HEK293T (cell line): ENCODE measurements around the gene FOXP4.
A peak's percentile ranks its signal among the peaks of the same experiment; 100 is the strongest.

Source experiments
- CTCF ChIA-PET: fragments of 350-600 bp; formaldehyde crosslinking; extraction: SDS; loops from one replicate; lab custom pipeline; 2021; ENCODE audit warnings: antibody characterized with exemption, inconsistent platforms; lab: Yijun Ruan, JAX
- POLR2A ChIA-PET: fragments of 350-600 bp; formaldehyde crosslinking; extraction: SDS; loops from one replicate; lab custom pipeline; 2020; ENCODE audit warnings: antibody characterized with exemption, inconsistent platforms; lab: Yijun Ruan, JAX
- DNase-seq: peaks from one replicate; pipeline ENCODE4 v3.0.0; 2012; ENCODE audit warnings: mixed read lengths; ENCODE audit errors: extremely low spot score
- ARNT ChIP-seq: fragments of 450-650 bp; IDR thresholded peaks from 2 replicates; pipeline ENCODE4 v1.6.1; 2017; ENCODE audit warnings: mild to moderate bottlenecking
- BHLHE40 ChIP-seq: fragments of 450-650 bp; IDR thresholded peaks from 2 replicates; pipeline ENCODE4 v1.6.1; 2016; ENCODE audit warnings: mild to moderate bottlenecking, moderate library complexity, borderline replicate concordance
- CTBP1 ChIP-seq: fragments of 450-650 bp; IDR thresholded peaks from 2 replicates; pipeline ENCODE4 v1.6.1; 2016; ENCODE audit warnings: borderline replicate concordance
- ELF4 ChIP-seq: fragments of 450-650 bp; IDR thresholded peaks from 2 replicates; pipeline ENCODE4 v1.6.1; 2017; ENCODE audit warnings: antibody characterized with exemption
- FOXA1 ChIP-seq: fragments of 450-650 bp; IDR thresholded peaks from 2 replicates; pipeline ENCODE4 v1.6.1; 2016; ENCODE audit warnings: mild to moderate bottlenecking
- FOXK2 ChIP-seq: fragments of 450-650 bp; IDR thresholded peaks from 2 replicates; pipeline ENCODE4 v1.6.1; 2016; ENCODE audit warnings: mild to moderate bottlenecking
- FOXM1 ChIP-seq: fragments of 450-650 bp; IDR thresholded peaks from 2 replicates; pipeline ENCODE4 v1.6.1; 2017; ENCODE audit warnings: mild to moderate bottlenecking, borderline replicate concordance
- HDGF ChIP-seq: fragments of 450-650 bp; IDR thresholded peaks from 2 replicates; pipeline ENCODE4 v1.6.1; 2017; ENCODE audit warnings: antibody characterized with exemption, borderline replicate concordance
- L3MBTL2 ChIP-seq: fragments of 450-650 bp; conservative IDR thresholded peaks from 2 replicates; pipeline ENCODE4 v1.6.1; 2016; ENCODE audit warnings: mild to moderate bottlenecking
- LEF1 ChIP-seq: fragments of 450-650 bp; IDR thresholded peaks from 2 replicates; pipeline ENCODE4 v1.6.1; 2017; ENCODE audit warnings: mild to moderate bottlenecking, borderline replicate concordance
- NFRKB ChIP-seq: fragments of 450-650 bp; IDR thresholded peaks from 2 replicates; pipeline ENCODE4 v1.6.1; 2016; ENCODE audit warnings: mild to moderate bottlenecking, moderate library complexity
- SP1 ChIP-seq: fragments of 450-650 bp; IDR thresholded peaks from 2 replicates; pipeline ENCODE4 v1.6.1; 2017
- SUZ12 ChIP-seq: fragments of 450-650 bp; IDR thresholded peaks from 2 replicates; pipeline ENCODE4 v1.6.1; 2016; ENCODE audit warnings: mild to moderate bottlenecking
- TARDBP ChIP-seq: fragments of 450-650 bp; IDR thresholded peaks from 2 replicates; pipeline ENCODE4 v1.6.1; 2016
- ZNF384 ChIP-seq: fragments of 450-650 bp; IDR thresholded peaks from 2 replicates; pipeline ENCODE4 v1.6.1; 2016
- TF ChIP-seq, protein P1 (sequence below): fragments of 450-650 bp; IDR thresholded peaks from 2 replicates; pipeline ENCODE4 v1.6.1; 2016

FOXP4 gene, protein sequence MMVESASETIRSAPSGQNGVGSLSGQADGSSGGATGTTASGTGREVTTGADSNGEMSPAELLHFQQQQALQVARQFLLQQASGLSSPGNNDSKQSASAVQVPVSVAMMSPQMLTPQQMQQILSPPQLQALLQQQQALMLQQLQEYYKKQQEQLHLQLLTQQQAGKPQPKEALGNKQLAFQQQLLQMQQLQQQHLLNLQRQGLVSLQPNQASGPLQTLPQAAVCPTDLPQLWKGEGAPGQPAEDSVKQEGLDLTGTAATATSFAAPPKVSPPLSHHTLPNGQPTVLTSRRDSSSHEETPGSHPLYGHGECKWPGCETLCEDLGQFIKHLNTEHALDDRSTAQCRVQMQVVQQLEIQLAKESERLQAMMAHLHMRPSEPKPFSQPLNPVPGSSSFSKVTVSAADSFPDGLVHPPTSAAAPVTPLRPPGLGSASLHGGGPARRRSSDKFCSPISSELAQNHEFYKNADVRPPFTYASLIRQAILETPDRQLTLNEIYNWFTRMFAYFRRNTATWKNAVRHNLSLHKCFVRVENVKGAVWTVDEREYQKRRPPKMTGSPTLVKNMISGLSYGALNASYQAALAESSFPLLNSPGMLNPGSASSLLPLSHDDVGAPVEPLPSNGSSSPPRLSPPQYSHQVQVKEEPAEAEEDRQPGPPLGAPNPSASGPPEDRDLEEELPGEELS

DNA sequence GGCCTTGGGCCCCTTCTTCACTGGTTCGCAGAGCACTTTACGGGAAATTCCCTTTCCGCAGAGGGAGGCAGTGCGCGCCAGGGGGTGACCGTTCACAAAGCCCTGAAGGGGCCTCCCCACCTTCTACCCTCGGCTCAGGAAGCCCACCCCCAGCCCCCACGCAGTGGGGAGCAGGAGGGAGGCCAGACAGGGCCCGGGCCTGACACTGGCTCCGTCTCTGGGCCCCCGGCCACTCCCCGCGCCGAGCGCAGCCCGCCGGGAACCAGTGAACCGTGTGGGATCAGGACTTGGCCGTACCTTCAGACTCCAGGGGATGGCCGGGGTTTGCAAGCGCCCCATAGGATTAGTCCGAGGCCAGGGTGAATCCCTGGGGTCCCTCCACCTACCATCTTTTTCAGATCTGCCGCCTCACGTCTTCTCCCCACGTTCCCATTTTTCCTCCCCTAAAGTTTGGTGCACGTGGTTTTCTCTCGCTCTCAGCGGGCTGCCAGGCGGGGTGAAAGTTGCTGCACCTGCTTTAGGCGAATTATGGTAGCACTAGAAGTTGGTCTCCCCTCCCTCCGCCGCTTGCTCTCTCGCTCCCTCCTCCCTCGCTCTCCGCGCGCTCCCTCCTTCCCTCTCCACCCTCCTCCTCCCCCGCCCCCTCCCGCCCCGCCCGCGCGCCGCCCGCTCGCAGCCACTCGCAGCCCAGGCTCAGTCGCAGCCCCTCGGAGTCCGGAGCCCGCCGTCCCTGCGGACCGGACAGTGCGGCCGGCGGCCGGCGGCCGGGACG is at the start of gene FOXP4:
Gene FOXP4, plus strand, starts transcription at position 679 of the 772 bp plus-strand sequence. CDS start 19,380 bp downstream, outside the sequence.
- DNase-seq: peak; percentile 90
- POLR2A ChIA-PET: no interaction called here
- CTCF ChIA-PET: no interaction called here
- TF ChIP-seq L3MBTL2: peak; percentile 81
- TF ChIP-seq ZNF384: no peak

DNA sequence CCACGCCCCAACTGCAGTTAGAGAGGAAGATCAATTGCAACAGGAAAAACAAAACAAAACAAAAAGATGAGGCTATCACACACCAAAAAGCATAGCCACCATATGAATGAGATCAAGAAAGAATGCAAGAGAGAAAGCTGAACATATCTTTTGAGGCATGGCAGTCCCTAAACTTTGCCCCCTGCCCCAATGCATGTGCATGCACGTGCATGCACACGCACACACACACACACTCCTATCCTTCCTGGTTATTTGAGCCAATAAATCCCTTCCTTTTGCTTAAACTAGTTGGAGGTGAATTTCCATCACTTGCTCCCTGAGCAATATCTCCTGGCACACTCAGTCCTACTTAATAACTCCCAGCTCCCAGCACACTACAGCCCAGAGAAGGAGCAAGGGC is 48.6 kb upstream of the FOXP4 start:
- DNase-seq: no peak
- ChIA-PET POLR2A (no interaction called here), CTCF (interaction anchor here (0.6 kb wide), 1 partner anchor 279 kb away, joined by 6 read pairs; no protein-coding TSS in a partner anchor)
- TF ChIP-seq FOXK2: no peak
- TF ChIP-seq ZNF384: no peak
- no peak for TF ChIP-seq FOXA1
- TF ChIP-seq NFRKB: no peak
- TF ChIP-seq SP1: no peak
- no peak for TF ChIP-seq L3MBTL2
- TF ChIP-seq SUZ12: no peak
- no peak for TF ChIP-seq ELF4
- TF ChIP-seq ARNT: no peak
- TF ChIP-seq, protein P1, sequence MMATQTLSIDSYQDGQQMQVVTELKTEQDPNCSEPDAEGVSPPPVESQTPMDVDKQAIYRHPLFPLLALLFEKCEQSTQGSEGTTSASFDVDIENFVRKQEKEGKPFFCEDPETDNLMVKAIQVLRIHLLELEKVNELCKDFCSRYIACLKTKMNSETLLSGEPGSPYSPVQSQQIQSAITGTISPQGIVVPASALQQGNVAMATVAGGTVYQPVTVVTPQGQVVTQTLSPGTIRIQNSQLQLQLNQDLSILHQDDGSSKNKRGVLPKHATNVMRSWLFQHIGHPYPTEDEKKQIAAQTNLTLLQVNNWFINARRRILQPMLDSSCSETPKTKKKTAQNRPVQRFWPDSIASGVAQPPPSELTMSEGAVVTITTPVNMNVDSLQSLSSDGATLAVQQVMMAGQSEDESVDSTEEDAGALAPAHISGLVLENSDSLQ: no peak
- no peak for TF ChIP-seq LEF1
- TF ChIP-seq BHLHE40: no peak
- TF ChIP-seq TARDBP: no peak
- TF ChIP-seq FOXM1: no peak
- TF ChIP-seq HDGF: no peak
- TF ChIP-seq CTBP1: no peak

DNA sequence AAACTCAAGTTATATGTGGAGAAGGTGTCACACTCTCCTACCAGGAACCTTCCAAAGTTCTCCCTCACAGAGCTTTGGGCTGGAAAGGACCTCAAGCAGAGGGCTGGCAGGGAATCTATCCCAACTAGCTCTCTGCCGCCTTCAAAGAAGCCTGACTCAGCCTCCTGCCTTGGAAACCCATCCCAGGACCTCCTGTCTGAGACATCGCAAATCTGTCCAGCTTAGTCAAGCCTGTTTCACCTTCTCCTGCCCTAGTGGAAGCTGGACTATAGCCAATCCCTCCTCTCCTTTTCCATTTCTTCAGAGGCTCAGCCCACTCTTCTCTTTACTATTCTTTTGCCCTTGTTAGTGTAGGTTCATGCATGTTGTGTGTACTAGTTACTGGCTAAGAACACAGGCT is 48.2 kb upstream of the FOXP4 start:
- CTCF ChIA-PET: no interaction called here
- POLR2A ChIA-PET: no interaction called here
- no peak for DNase-seq
- no peak for TF ChIP-seq FOXM1
- TF ChIP-seq FOXA1: no peak
- no peak for TF ChIP-seq SUZ12
- TF ChIP-seq NFRKB: no peak
- TF ChIP-seq, protein P1: no peak
- TF ChIP-seq SP1: no peak

DNA sequence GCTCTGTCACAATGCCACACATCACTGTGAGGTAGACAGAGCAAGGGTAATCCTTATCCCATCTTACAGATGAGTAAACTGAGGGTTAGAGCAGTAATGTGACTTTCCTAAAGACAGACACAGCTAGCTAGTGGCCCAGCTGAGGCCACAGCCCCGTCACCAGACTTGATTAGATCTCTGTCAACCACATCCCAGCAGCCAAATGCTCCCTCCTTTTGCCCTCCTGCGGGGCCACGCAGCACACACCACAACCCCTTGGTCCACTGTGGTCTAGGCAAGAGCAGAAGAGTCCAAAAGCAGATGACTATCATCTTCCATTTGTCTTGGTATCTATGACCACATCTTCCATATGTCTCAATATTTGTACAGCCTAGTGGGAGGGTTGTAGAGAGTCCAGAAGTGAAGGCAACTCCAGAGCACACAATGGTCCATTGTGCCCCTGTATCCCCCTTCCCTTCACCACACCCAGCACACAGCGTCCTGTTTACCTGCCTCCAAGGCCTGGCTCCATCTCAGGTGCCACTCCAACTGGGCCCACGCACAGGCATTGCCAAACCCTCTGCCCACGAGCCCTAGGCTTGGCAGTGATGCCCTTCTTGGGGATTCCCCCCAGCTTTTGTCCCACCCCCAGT is 47.1 kb upstream of the FOXP4 start:
- ChIA-PET POLR2A (no interaction called here), CTCF (no interaction called here)
- TF ChIP-seq, protein P1: no peak
- no peak for DNase-seq

DNA sequence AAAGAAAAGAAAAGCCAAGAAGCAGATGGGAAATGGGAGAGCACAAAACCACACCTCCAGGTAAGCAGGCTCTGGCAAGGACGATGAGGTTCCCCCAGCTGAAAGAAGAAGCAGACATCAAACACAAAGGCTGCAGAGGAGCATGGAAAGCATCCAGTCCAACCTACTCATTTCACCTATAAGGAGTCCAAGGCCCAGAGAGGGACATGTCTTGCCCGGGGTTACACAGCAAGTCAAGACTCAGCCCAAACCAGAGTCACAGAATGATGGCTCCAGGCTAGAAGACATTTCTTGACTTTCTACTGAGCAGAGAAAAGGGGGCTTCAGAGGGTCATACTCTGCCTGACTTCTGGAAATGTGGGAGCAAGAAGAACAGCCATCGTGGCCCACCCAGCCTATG is 45.6 kb upstream of the FOXP4 start:
- DNase-seq: no peak
- ChIA-PET POLR2A (no interaction called here), CTCF (interaction anchor here (1.3 kb wide), 1 partner anchor 9 kb away, joined by 3 read pairs; no protein-coding TSS in a partner anchor)

More for the DNA sequence above, 45.6 kb upstream of the FOXP4 start:
- TF ChIP-seq SUZ12: no peak
- no peak for TF ChIP-seq SP1
- no peak for TF ChIP-seq ELF4
- no peak for TF ChIP-seq FOXK2
- no peak for TF ChIP-seq ARNT
- no peak for TF ChIP-seq ZNF384
- no peak for TF ChIP-seq L3MBTL2
- no peak for TF ChIP-seq NFRKB
- TF ChIP-seq TARDBP: no peak
- no peak for TF ChIP-seq FOXA1
- TF ChIP-seq, protein P1: no peak
- TF ChIP-seq HDGF: no peak
- no peak for TF ChIP-seq FOXM1
- no peak for TF ChIP-seq BHLHE40
- no peak for TF ChIP-seq LEF1
- TF ChIP-seq CTBP1: no peak
